Mesothelial cell of epicardium (in vitro differentiated cells): ENCODE measurements around the gene TMEM100. TPM values are rescaled to one million over a fixed set of nuclear protein-coding genes. Genes with fewer than 3 reads are reported as not detected.
"Not testable (repeated sequence)": the region's sequence is repeated elsewhere in the genome, so short reads cannot be mapped to it uniquely, and the experiment has no call there.

Experiments
- DNase-seq, 2 experiments: peaks; one replicate each; pipeline ENCODE4 v3.0.0; 2021; ENCODE audit warnings: low spot score in 2 of 2; ENCODE audit not compliant: unreplicated experiment in 2 of 2
- H3K27ac Mint-ChIP-seq: 2 replicates; pipeline ENCODE4 v1.8.0; 2021; ENCODE audit warnings: mixed read lengths
- H3K27me3 Mint-ChIP-seq: 2 replicates; pipeline ENCODE4 v1.8.0; 2021; ENCODE audit warnings: low read depth, mixed read lengths
- H3K36me3 Mint-ChIP-seq: 2 replicates; pipeline ENCODE4 v1.8.0; 2021; ENCODE audit warnings: mixed read lengths
- H3K4me1 Mint-ChIP-seq: 2 replicates; pipeline ENCODE4 v1.8.0; 2021; ENCODE audit warnings: mixed read lengths
- H3K4me3 Mint-ChIP-seq: 2 replicates; pipeline ENCODE4 v1.8.0; 2021; ENCODE audit warnings: mild to moderate bottlenecking, moderate library complexity, mixed read lengths
- H3K9me3 Mint-ChIP-seq: 2 replicates; pipeline ENCODE4 v1.8.0; 2021; ENCODE audit warnings: mixed read lengths
- total RNA-seq: library from RNA; stranded (reverse); gene quantifications from 3 replicates; pipeline ENCODE4 v1.2.1, GENCODE V29; 2021
- TF ChIP-seq, protein P1 (sequence below): fragments of 200-600 bp; sonication (generic); IDR thresholded peaks from one replicate; pipeline ENCODE4 v1.5.0; 2021; ENCODE audit warnings: antibody characterized with exemption; ENCODE audit not compliant: unreplicated experiment

TMEM100 gene
- total RNA-seq, 1 donor from 2014 or later, result 5.1 TPM

DNA sequence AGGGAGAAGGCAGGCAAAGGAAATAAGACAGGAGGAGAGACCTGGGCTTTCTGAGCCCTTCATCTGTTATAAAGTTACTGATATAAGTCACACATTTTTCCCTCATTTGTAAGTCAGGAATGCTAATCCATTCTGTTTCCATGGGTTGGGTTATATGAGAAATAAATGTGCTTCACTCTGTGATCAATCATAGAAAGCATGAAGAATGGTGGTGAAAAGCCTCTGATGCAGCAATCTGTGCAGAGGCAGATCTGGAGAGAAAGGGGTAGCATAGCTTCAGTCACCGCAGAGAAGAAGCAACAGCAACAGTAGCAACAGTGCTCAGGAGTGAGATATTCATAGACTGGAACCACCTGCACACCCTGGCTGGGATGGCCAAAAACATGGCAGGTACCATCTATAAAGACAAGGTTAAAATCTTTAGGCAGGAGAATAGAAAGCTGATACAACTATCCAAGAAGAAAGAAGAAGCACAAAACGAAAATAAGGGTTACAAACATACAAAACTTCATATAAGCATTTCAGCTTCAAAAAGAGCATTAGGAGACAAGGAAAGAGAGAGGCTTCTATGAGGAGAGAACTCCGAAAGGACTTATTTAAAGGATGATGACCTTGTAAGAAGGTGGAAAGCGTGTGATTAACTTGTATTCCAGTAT lies 41.9 kb downstream of the TMEM100 start:
- Mint-ChIP-seq H3K4me3 (no peak overlapping the region), H3K4me1 (no peaks in the 10 kb centered on the region), H3K27ac (no peak overlapping the region), H3K9me3 (peaks cover 16% of the 10 kb centered on the region), H3K36me3 (no peaks in the 10 kb centered on the region), H3K27me3 (peaks cover 11% of the 10 kb centered on the region)
- no peak for DNase-seq
- TF ChIP-seq, protein P1, sequence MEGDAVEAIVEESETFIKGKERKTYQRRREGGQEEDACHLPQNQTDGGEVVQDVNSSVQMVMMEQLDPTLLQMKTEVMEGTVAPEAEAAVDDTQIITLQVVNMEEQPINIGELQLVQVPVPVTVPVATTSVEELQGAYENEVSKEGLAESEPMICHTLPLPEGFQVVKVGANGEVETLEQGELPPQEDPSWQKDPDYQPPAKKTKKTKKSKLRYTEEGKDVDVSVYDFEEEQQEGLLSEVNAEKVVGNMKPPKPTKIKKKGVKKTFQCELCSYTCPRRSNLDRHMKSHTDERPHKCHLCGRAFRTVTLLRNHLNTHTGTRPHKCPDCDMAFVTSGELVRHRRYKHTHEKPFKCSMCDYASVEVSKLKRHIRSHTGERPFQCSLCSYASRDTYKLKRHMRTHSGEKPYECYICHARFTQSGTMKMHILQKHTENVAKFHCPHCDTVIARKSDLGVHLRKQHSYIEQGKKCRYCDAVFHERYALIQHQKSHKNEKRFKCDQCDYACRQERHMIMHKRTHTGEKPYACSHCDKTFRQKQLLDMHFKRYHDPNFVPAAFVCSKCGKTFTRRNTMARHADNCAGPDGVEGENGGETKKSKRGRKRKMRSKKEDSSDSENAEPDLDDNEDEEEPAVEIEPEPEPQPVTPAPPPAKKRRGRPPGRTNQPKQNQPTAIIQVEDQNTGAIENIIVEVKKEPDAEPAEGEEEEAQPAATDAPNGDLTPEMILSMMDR, result no peak

DNA sequence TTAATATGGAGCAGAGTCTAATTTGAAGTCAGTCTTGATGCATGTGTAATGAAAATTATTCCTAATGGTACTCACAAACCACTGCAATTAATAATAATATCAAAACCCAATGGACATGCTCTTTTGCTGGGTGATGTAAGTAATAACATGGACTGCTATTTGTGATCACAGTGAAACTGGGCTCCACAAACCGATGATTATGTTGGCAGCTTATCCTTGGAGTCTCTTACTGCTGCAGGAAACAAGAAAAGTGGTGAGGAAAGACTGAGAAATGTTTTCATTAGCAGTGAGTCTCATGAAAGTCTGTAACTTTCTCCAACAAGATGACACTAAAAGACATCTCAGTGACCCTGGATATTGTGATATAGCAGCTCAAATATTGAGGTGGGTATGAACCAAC lies 45.2 kb downstream of the TMEM100 start:
- no peak for DNase-seq
- Mint-ChIP-seq H3K9me3 (peaks cover 3% of the 10 kb centered on the region), H3K36me3 (no peaks in the 10 kb centered on the region), H3K4me1 (no peaks in the 10 kb centered on the region), H3K27me3 (peaks cover 7% of the 10 kb centered on the region), H3K4me3 (no peak overlapping the region), H3K27ac (no peak overlapping the region)
- TF ChIP-seq, protein P1, result no peak

DNA sequence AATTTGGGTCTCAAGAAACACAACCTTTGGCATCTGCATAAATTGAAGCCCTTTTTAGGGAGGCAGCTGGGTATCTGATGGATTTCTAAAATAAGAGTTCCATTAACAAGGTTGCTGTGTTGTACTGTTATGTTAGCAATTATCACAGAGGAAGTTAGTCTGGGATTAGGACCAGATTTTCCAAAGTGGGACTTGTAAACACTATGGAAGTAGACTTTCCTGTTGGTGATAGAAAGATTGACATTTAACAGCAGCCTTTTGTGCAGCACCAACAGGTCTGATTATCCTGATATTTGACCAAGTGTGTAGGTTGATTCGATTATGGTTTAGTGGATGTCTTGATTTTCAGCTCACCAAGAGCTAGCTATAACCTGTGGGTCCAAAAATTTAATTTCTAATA lies 46.4 kb downstream of the TMEM100 start:
- peaks cover 7% of the 10 kb centered on the region for H3K9me3 Mint-ChIP-seq
- H3K27ac Mint-ChIP-seq, result no peak overlapping the region
- no peak overlapping the region for H3K4me3 Mint-ChIP-seq
- DNase-seq, result no peak
- TF ChIP-seq, protein P1, result no peak
- no peaks in the 10 kb centered on the region for H3K36me3 Mint-ChIP-seq
- H3K4me1 Mint-ChIP-seq, result no peaks in the 10 kb centered on the region
- peaks cover 7% of the 10 kb centered on the region for H3K27me3 Mint-ChIP-seq

DNA sequence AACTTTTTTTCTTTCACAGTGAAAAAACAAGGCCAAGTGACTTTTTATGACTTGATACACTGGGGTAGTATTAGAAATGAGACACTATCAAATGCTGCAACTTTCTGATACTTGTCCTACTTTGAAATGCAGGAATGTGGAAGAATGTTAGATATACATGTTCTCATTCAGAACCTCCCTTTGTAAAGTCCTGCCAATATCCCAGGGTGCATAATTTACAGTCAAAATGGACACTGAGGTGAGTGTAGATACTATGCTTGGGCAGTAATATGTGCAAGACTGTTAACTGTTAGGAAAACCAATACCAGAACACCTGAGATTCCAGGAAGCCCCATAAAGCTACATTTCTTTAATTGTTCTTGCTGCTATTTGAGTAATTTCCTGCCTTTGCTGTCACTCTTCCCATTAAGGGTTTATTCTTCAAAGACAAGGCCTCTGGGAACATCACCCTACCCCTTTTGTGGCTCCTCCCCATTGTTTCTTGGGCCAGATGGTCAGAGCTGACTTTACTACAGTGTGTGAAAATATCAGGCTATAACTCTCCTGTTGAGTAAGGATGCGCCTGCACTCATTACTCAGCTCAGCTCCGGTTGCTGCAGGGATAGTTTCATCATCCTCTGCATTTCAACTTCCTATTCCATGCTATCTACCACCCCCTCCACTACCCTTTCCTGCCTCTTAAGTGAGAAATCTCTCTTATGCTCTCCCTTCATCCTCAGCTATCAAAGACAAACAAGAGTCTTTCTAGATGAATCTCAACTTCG lies 48.7 kb downstream of the TMEM100 start:
- peaks cover 7% of the 10 kb centered on the region for H3K4me1 Mint-ChIP-seq
- TF ChIP-seq, protein P1, result no peak
- peaks cover 7% of the 10 kb centered on the region for H3K9me3 Mint-ChIP-seq
- H3K4me3 Mint-ChIP-seq, result no peak overlapping the region
- H3K36me3 Mint-ChIP-seq, result no peaks in the 10 kb centered on the region
- no peak overlapping the region for H3K27ac Mint-ChIP-seq
- peaks cover 9% of the 10 kb centered on the region for H3K27me3 Mint-ChIP-seq
- no peak for DNase-seq

DNA sequence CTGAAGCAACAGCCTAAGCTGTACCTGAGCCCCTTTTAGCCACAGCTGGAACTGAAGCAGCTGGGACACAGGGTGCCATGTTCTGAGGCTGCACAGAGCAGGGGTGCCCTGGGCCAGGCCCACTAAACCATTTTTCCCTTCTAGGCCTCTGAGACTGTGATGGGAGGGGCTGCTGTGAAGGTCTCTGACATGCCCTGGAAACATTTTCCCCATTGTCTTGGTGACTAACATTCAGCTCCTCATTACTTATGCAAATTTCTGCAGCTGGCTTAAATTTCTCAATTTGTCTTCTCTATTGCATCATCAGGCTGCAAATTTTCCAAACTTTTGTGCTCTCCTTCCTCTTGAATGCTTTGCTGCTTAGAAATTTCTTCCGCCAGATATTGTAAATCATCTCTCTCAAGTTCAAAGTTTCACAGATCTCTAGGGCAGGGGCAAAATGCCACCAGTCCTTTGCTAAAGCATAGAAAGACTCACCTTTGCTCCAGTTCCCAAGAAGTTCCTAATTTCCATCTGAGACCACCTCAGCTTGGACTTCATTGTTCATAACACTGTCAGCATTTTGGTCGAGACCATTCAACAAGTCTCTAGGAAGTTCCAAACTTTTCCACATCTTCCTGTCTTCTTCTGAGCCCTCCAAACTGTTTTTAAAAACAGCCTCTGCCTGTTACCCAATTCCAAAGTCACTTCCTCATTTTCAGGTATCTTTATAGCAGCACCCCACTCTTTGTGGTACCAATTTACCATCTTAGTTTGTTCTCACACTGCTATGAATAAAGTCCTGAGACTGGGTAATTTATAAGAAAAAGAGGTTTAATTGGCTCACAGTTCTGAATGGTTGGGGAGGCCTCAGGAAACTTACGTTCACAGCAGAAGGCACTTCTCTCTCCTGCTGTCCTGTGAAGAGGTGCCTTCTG lies 49.8 kb downstream of the TMEM100 start:
- no peak for DNase-seq
- TF ChIP-seq, protein P1, result no peak
- Mint-ChIP-seq H3K4me1 (peaks cover 7% of the 10 kb centered on the region), H3K36me3 (no peaks in the 10 kb centered on the region), H3K9me3 (peaks cover 7% of the 10 kb centered on the region), H3K4me3 (no peak overlapping the region), H3K27me3 (peaks cover 7% of the 10 kb centered on the region), H3K27ac (no peak overlapping the region)

DNA sequence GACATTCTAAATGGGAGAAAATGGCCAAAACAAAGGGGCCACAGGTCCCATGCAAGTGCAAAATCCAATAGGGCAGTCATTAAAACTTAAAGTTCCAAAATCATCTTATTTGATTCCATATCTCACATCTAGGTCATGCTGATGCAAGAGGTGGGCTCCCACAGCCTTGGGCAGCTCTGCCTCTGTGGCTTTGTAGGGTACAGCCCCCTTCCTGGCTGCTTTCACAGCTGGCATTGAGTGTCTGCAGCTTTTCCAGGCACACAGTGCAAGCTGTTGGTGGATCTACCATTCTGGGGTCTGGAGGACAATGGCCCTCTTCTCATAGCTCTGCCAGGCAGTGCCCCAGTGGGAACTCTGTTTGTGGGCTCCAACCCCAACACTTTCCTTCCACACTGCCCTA lies 50.7 kb downstream of the TMEM100 start:
- H3K36me3 Mint-ChIP-seq, H3K27ac Mint-ChIP-seq, H3K4me1 Mint-ChIP-seq, H3K9me3 Mint-ChIP-seq, H3K27me3 Mint-ChIP-seq, DNase-seq, H3K4me3 Mint-ChIP-seq: not testable (repeated sequence)
